Measurements from ENCODE around the gene SPATA31D4. TPM values are rescaled to one million over a fixed set of nuclear protein-coding genes. Genes with fewer than 3 reads are reported as not detected.

Gene SPATA31D4
- total RNA-seq, 2 experiments from 2014 or later: not detected

DNA sequence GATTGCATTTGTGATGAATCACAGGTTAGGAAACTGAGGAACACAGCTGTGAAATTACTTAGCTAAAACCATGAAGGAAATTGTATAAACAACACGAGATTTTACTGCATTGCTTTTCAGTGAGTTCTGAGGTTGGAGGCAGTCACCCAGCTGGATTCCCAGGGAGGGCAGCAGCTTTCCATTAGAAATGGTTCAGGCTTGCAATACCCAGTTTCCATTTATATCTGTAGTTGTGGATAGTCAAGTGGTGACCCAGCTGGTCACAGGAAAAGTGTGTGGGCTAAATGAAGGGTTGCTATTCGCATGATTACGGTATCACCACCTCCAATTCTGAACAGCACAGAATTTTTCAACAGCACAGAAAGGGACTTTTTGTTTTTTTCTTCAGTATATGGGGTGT is 34.3 kb upstream of the SPATA31D4 start:
- intact Hi-C loops (cut with DNase I, micrococcal nuclease): no loop called here
- H3K4me1 Mint-ChIP-seq (ENCODE audit: low read depth): no peaks in the 10 kb centered on the region
- H3K4me3 Mint-ChIP-seq: no peak overlapping the region
- ATAC-seq (ENCODE audit: poor library complexity) (no peak), DNase-seq (no peak)
- Histone ChIP-seq H3K27me3 (ENCODE audit: control insufficient read depth in 1 of 2, insufficient read depth in 2 of 2, low read length in 2 of 2) (no peaks in the 10 kb centered on the region), H3K36me3 (ENCODE audit: insufficient read depth, low read length) (no peaks in the 10 kb centered on the region), H3K9me3 (ENCODE audit: control insufficient read depth in 1 of 2, insufficient read depth in 1 of 2, low read length in 2 of 2) (no peaks in the 10 kb centered on the region), H3K4me1 (ENCODE audit: insufficient read depth, low read length) (no peaks in the 10 kb centered on the region), H3K27ac (ENCODE audit: low read depth in 1 of 2, low read length in 2 of 2) (no peak overlapping the region), H3K4me3 (ENCODE audit: low read length) (no peak overlapping the region)
- no peaks in the 10 kb centered on the region for H3K27me3 Mint-ChIP-seq
- CTCF ChIA-PET: no interaction called here
- no peak overlapping the region for H3K27ac Mint-ChIP-seq
- TF ChIP-seq, protein P1, sequence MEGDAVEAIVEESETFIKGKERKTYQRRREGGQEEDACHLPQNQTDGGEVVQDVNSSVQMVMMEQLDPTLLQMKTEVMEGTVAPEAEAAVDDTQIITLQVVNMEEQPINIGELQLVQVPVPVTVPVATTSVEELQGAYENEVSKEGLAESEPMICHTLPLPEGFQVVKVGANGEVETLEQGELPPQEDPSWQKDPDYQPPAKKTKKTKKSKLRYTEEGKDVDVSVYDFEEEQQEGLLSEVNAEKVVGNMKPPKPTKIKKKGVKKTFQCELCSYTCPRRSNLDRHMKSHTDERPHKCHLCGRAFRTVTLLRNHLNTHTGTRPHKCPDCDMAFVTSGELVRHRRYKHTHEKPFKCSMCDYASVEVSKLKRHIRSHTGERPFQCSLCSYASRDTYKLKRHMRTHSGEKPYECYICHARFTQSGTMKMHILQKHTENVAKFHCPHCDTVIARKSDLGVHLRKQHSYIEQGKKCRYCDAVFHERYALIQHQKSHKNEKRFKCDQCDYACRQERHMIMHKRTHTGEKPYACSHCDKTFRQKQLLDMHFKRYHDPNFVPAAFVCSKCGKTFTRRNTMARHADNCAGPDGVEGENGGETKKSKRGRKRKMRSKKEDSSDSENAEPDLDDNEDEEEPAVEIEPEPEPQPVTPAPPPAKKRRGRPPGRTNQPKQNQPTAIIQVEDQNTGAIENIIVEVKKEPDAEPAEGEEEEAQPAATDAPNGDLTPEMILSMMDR (IDR thresholded peaks at IDR 0.05): no peak
- peaks cover 2% of the 10 kb centered on the region for H3K9me3 Mint-ChIP-seq
- POLR2A ChIA-PET: no interaction called here
- no peaks in the 10 kb centered on the region for H3K36me3 Mint-ChIP-seq (ENCODE audit: low read depth)

- TF ChIP-seq, protein P1 (IDR thresholded peaks at IDR 0.05): no peak
- ATAC-seq (ENCODE audit: poor library complexity) (no peak), DNase-seq (no peak)
- H3K4me1 ChIP-seq (ENCODE audit: insufficient read depth, low read length): no peaks in the 10 kb centered on the region
- CTCF ChIA-PET: no interaction called here
- H3K27ac ChIP-seq (ENCODE audit: low read depth in 1 of 2, low read length in 2 of 2): no peak overlapping the region
- H3K4me1 Mint-ChIP-seq (ENCODE audit: low read depth): no peaks in the 10 kb centered on the region
- no peak overlapping the region for H3K4me3 ChIP-seq (ENCODE audit: low read length)
- POLR2A ChIA-PET: no interaction called here
- H3K27me3 Mint-ChIP-seq: no peaks in the 10 kb centered on the region
- intact Hi-C loops (cut with DNase I, micrococcal nuclease): no loop called here
- no peaks in the 10 kb centered on the region for H3K36me3 ChIP-seq (ENCODE audit: insufficient read depth, low read length)
- H3K27me3 ChIP-seq (ENCODE audit: control insufficient read depth in 1 of 2, insufficient read depth in 2 of 2, low read length in 2 of 2): no peaks in the 10 kb centered on the region
- H3K9me3 ChIP-seq (ENCODE audit: control insufficient read depth in 1 of 2, insufficient read depth in 1 of 2, low read length in 2 of 2): no peaks in the 10 kb centered on the region
- H3K4me3 Mint-ChIP-seq: no peak overlapping the region
- H3K36me3 Mint-ChIP-seq (ENCODE audit: low read depth): no peaks in the 10 kb centered on the region
- peaks cover 2% of the 10 kb centered on the region for H3K9me3 Mint-ChIP-seq
- no peak overlapping the region for H3K27ac Mint-ChIP-seq
Measured at GRCh38 chr9:81894891-81895290, 33.3 kb upstream of the SPATA31D4 start.

- ChIA-PET CTCF (interaction anchor here (0.9 kb wide), 1 partner anchor 10 kb away, joined by 3 read pairs; no protein-coding TSS in a partner anchor), POLR2A (no interaction called here)
- TF ChIP-seq, protein P1 (IDR thresholded peaks at IDR 0.05): no peak
- DNase-seq: no peak
- Histone ChIP-seq H3K36me3 (ENCODE audit: insufficient read depth, low read length) (no peaks in the 10 kb centered on the region), H3K27me3 (ENCODE audit: control insufficient read depth in 1 of 2, insufficient read depth in 2 of 2, low read length in 2 of 2) (no peaks in the 10 kb centered on the region), H3K4me1 (ENCODE audit: insufficient read depth, low read length) (no peaks in the 10 kb centered on the region), H3K9me3 (ENCODE audit: control insufficient read depth in 1 of 2, insufficient read depth in 1 of 2, low read length in 2 of 2) (no peaks in the 10 kb centered on the region), H3K27ac (ENCODE audit: low read depth in 1 of 2, low read length in 2 of 2) (no peak overlapping the region), H3K4me3 (ENCODE audit: low read length) (no peak overlapping the region)
- Mint-ChIP-seq H3K4me3 (no peak overlapping the region), H3K4me1 (ENCODE audit: low read depth) (no peaks in the 10 kb centered on the region), H3K27me3 (no peaks in the 10 kb centered on the region), H3K9me3 (peaks cover 2% of the 10 kb centered on the region), H3K27ac (no peak overlapping the region), H3K36me3 (ENCODE audit: low read depth) (no peaks in the 10 kb centered on the region)
- intact Hi-C loops (cut with DNase I, micrococcal nuclease): no loop called here
- ATAC-seq (ENCODE audit: poor library complexity): no peak
Measured at GRCh38 chr9:81896070-81896469, 32.2 kb upstream of the SPATA31D4 start.

Measured in CD4-positive, alpha-beta T cell (primary cell).